HG03565 (cell line): ENCODE measurements around the gene POLN.
"Not testable (repeated sequence)": the region's sequence is repeated elsewhere in the genome, so short reads cannot be mapped to it uniquely, and the experiment has no call there.

ENCODE experiments used
- ATAC-seq: cut with Tn5 transposase; IDR thresholded peaks from one replicate; pipeline ENCODE4 v1.9.1; 2021; ENCODE audit warnings: mild to moderate bottlenecking, moderate library complexity; ENCODE audit not compliant: unreplicated experiment

The POLN gene

GRCh38 chr4:2275546-2276251 lies 33.8 kb upstream of the POLN start:
- ATAC-seq: no peak

GRCh38 chr4:2275044-2275397 lies 33.1 kb upstream of the POLN start:
- ATAC-seq: not testable (repeated sequence)

- no peak for ATAC-seq
Measured at GRCh38 chr4:2274320-2275043, 32.6 kb upstream of the POLN start.

- ATAC-seq: no peak
Measured at GRCh38 chr4:2273657-2274319, 31.9 kb upstream of the POLN start.

- ATAC-seq: no peak
Measured at GRCh38 chr4:2273221-2273620, 31.3 kb upstream of the POLN start.

- ATAC-seq: no peak
Measured at GRCh38 chr4:2272828-2273120, 30.9 kb upstream of the POLN start.

GRCh38 chr4:2272026-2272827 lies 30.3 kb upstream of the POLN start:
- ATAC-seq: no peak

- ATAC-seq: no peak
Measured at GRCh38 chr4:2271279-2272025, 29.5 kb upstream of the POLN start.

- no peak for ATAC-seq
Measured at GRCh38 chr4:2270341-2271165, 28.6 kb upstream of the POLN start.

GRCh38 chr4:2269618-2270163 lies 27.8 kb upstream of the POLN start:
- no peak for ATAC-seq

GRCh38 chr4:2269206-2269531 lies 27.2 kb upstream of the POLN start:
- no peak for ATAC-seq

GRCh38 chr4:2268357-2269205 lies 26.7 kb upstream of the POLN start:
- no peak for ATAC-seq

- no peak for ATAC-seq
Measured at GRCh38 chr4:2267841-2268240, 25.9 kb upstream of the POLN start.

- no peak for ATAC-seq
Measured at GRCh38 chr4:2267320-2267811, 25.4 kb upstream of the POLN start.

GRCh38 chr4:2266821-2267220 lies 24.9 kb upstream of the POLN start:
- no peak for ATAC-seq

GRCh38 chr4:2266181-2266580 lies 24.3 kb upstream of the POLN start:
- no peak for ATAC-seq

GRCh38 chr4:2265113-2266110 lies 23.5 kb upstream of the POLN start:
- ATAC-seq: no peak
